Astrocyte (in vitro differentiated cells and primary cell): ENCODE data around the gene PIP4K2A. TPM values are rescaled to one million over a fixed set of nuclear protein-coding genes. Genes with fewer than 3 reads are reported as not detected.

Experiments used
- DNase-seq: peaks from one replicate; pipeline ENCODE4 v3.0.0-alpha.2; 2010; ENCODE audit warnings: low read depth
- FAIRE-seq: peaks from 2 replicates; lab custom pipeline; 2011; peaks lifted over from hg19 to GRCh38; lab: Jason Lieb, UNC
- H2AFZ ChIP-seq: 2 replicates; pipeline ENCODE4 v1.6.0; 2012; ENCODE audit warnings: low read depth, low read length, inconsistent platforms
- H3K27ac ChIP-seq: 2 replicates; pipeline ENCODE4 v1.5.1; 2011; ENCODE audit warnings: low read depth, low read length, inconsistent platforms
- H3K27me3 ChIP-seq: 2 replicates; pipeline ENCODE4 v1.6.0; 2011; ENCODE audit warnings: low read length, inconsistent platforms; ENCODE audit not compliant: insufficient read depth
- H3K36me3 ChIP-seq: 2 replicates; pipeline ENCODE4 v1.5.1; 2011; ENCODE audit warnings: low read length, inconsistent platforms; ENCODE audit not compliant: insufficient read depth
- H3K4me1 ChIP-seq: 2 replicates; pipeline ENCODE4 v1.5.1; 2011; ENCODE audit warnings: low read length, inconsistent platforms; ENCODE audit not compliant: insufficient read depth
- H3K4me2 ChIP-seq: 2 replicates; pipeline ENCODE4 v1.6.0; 2012; ENCODE audit warnings: low read length, inconsistent platforms
- H3K4me3 ChIP-seq: 2 replicates; pipeline ENCODE4 v1.5.1; 2011; ENCODE audit warnings: low read depth, mild to moderate bottlenecking, low read length, inconsistent platforms; ENCODE audit not compliant: insufficient read depth
- H3K79me2 ChIP-seq: 2 replicates; pipeline ENCODE4 v1.6.0; 2012; ENCODE audit warnings: mild to moderate bottlenecking, low read length, inconsistent platforms; ENCODE audit not compliant: insufficient read depth
- H3K9ac ChIP-seq: 2 replicates; pipeline ENCODE4 v1.6.0; 2012; ENCODE audit warnings: mild to moderate bottlenecking, low read length, inconsistent platforms
- H3K9me3 ChIP-seq: 2 replicates; pipeline ENCODE4 v1.5.1; 2012; ENCODE audit warnings: low read depth, mild to moderate bottlenecking, low read length, inconsistent platforms; ENCODE audit not compliant: insufficient read depth
- H4K20me1 ChIP-seq: 2 replicates; pipeline ENCODE4 v1.6.0; 2012; ENCODE audit warnings: low read length, inconsistent platforms; ENCODE audit not compliant: insufficient read depth
- H3K27ac Mint-ChIP-seq: one replicate; pipeline ENCODE4 v1.8.0; 2021; ENCODE audit warnings: mild to moderate bottlenecking, mixed read lengths; ENCODE audit not compliant: unreplicated experiment
- H3K27me3 Mint-ChIP-seq: one replicate; pipeline ENCODE4 v1.8.0; 2021; ENCODE audit warnings: low read depth, mixed read lengths; ENCODE audit not compliant: unreplicated experiment
- H3K36me3 Mint-ChIP-seq: one replicate; pipeline ENCODE4 v1.8.0; 2021; ENCODE audit warnings: low read depth, mixed read lengths; ENCODE audit not compliant: unreplicated experiment
- H3K4me1 Mint-ChIP-seq: one replicate; pipeline ENCODE4 v1.8.0; 2021; ENCODE audit warnings: low read depth, mixed read lengths; ENCODE audit not compliant: unreplicated experiment
- H3K4me3 Mint-ChIP-seq: one replicate; pipeline ENCODE4 v1.8.0; 2021; ENCODE audit warnings: mild to moderate bottlenecking, moderate library complexity, mixed read lengths; ENCODE audit not compliant: unreplicated experiment
- H3K9me3 Mint-ChIP-seq: one replicate; pipeline ENCODE4 v1.8.0; 2021; ENCODE audit warnings: mild to moderate bottlenecking, mixed read lengths; ENCODE audit not compliant: unreplicated experiment
- CTCF ChIP-seq: IDR thresholded peaks from 2 replicates; pipeline ENCODE4 v1.5.1; 2011; ENCODE audit warnings: low read depth, mild to moderate bottlenecking, inconsistent platforms, low read length, moderate library complexity; ENCODE audit not compliant: insufficient read depth
- EZH2 ChIP-seq: IDR thresholded peaks from 2 replicates; pipeline ENCODE4 v1.6.1; 2012; ENCODE audit warnings: mild to moderate bottlenecking, low read length, inconsistent platforms; ENCODE audit not compliant: insufficient read depth
- total RNA-seq: library from RNA; stranded (reverse); gene quantifications from 2 replicates; pipeline ENCODE4 v1.2.1, GENCODE V29; 2021

PIP4K2A gene
- total RNA-seq, 1 donor from 2014 or later = 36.8 TPM

GRCh38 chr10:22560096-22560912, 154.1 kb downstream of the PIP4K2A start:
- Mint-ChIP-seq H3K4me3 (no peak overlapping the region), H3K4me1 (peaks cover 4% of the 10 kb centered on the region), H3K9me3 (peaks cover 1% of the 10 kb centered on the region)

GRCh38 chr10:22557321-22557720, 157.1 kb downstream of the PIP4K2A start:
- Histone ChIP-seq H3K4me1 (peaks cover 14% of the 10 kb centered on the region), H3K27me3 (no peaks in the 10 kb centered on the region), H3K36me3 (no peaks in the 10 kb centered on the region), H2AFZ (no peak overlapping the region), H3K79me2 (no peaks in the 10 kb centered on the region), H4K20me1 (no peaks in the 10 kb centered on the region), H3K27ac (no peak overlapping the region), H3K4me3 (no peak overlapping the region), H3K9me3 (no peaks in the 10 kb centered on the region), H3K4me2 (no peak overlapping the region), H3K9ac (no peak overlapping the region)
- Mint-ChIP-seq H3K4me3 (no peak overlapping the region), H3K27ac (no peak overlapping the region), H3K27me3 (no peaks in the 10 kb centered on the region), H3K4me1 (peaks cover 4% of the 10 kb centered on the region), H3K9me3 (no peaks in the 10 kb centered on the region), H3K36me3 (no peaks in the 10 kb centered on the region)
- FAIRE-seq = no peak
- TF ChIP-seq CTCF (no peak), EZH2 (no peak)
- no peak for DNase-seq

More at GRCh38 chr10:22560096-22560912, 154.1 kb downstream of the PIP4K2A start:
- DNase-seq = no peak
- Histone ChIP-seq H3K4me2 (no peak overlapping the region), H3K36me3 (no peaks in the 10 kb centered on the region), H3K4me1 (no peaks in the 10 kb centered on the region), H3K9ac (no peak overlapping the region), H2AFZ (no peak overlapping the region), H3K9me3 (no peaks in the 10 kb centered on the region), H3K79me2 (no peaks in the 10 kb centered on the region), H4K20me1 (peaks cover 3% of the 10 kb centered on the region), H3K27me3 (no peaks in the 10 kb centered on the region), H3K4me3 (no peak overlapping the region), H3K27ac (no peak overlapping the region)
- Mint-ChIP-seq H3K27ac (no peak overlapping the region), H3K27me3 (no peaks in the 10 kb centered on the region), H3K36me3 (peaks cover 13% of the 10 kb centered on the region)
- TF ChIP-seq CTCF = no peak
- TF ChIP-seq EZH2 = no peak
- FAIRE-seq = no peak

GRCh38 chr10:22556774-22557173, 157.6 kb downstream of the PIP4K2A start:
- no peaks in the 10 kb centered on the region for H3K27me3 Mint-ChIP-seq
- peaks cover 4% of the 10 kb centered on the region for H3K4me1 Mint-ChIP-seq
- no peaks in the 10 kb centered on the region for H3K36me3 Mint-ChIP-seq

More at GRCh38 chr10:22556774-22557173, 157.6 kb downstream of the PIP4K2A start:
- H2AFZ ChIP-seq = no peak overlapping the region
- no peak overlapping the region for H3K4me2 ChIP-seq
- Mint-ChIP-seq H3K9me3 (no peaks in the 10 kb centered on the region), H3K4me3 (no peak overlapping the region), H3K27ac (no peak overlapping the region)
- H3K4me1 ChIP-seq = peaks cover 14% of the 10 kb centered on the region
- H3K4me3 ChIP-seq = no peak overlapping the region
- TF ChIP-seq EZH2 (no peak), CTCF (no peak)
- H4K20me1 ChIP-seq = no peaks in the 10 kb centered on the region
- H3K9ac ChIP-seq = no peak overlapping the region
- no peak overlapping the region for H3K27ac ChIP-seq
- H3K9me3 ChIP-seq = no peaks in the 10 kb centered on the region
- FAIRE-seq = no peak
- no peaks in the 10 kb centered on the region for H3K36me3 ChIP-seq
- no peaks in the 10 kb centered on the region for H3K79me2 ChIP-seq
- H3K27me3 ChIP-seq = no peaks in the 10 kb centered on the region
- DNase-seq = no peak
